Stimulated activated CD4-positive, alpha-beta T cell treated with anti-CD3 and anti-CD28 coated beads, Interleukin-1b, Interleukin-23, amount 100 ng/mL, for 1 hour (primary cell): ENCODE data around the gene RAPGEFL1.
"Not testable (repeated sequence)": the region's sequence is repeated elsewhere in the genome, so short reads cannot be mapped to it uniquely, and the experiment has no call there.

ENCODE experiments used
- DNase-seq, 2 donors: peaks; one replicate each; pipeline ENCODE4 v3.0.0-alpha.2; 2020; ENCODE audit warnings: low read depth in 2 of 2

Gene RAPGEFL1

DNA sequence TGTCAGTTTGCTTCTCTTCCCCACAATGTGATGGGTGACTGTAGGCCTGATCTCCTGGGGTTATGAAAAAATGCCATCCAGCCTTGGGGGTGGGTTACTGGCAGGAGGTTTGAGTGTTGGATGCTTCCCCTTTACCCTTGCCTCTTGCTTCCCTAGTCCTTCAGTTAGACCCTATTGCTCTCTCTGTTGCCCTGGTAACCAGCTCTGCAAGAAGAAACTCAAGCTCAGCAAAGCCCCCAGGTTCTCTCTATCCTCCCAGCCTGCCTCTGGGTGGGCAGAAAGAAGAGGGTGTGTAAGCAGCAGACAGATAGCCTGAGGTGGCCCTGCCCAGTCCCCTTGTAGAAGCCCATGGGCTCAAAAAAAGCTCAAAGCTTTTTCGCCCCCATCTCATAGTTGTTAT, 2.8 kb upstream of the RAPGEFL1 start:
- DNase-seq = no peak

DNA sequence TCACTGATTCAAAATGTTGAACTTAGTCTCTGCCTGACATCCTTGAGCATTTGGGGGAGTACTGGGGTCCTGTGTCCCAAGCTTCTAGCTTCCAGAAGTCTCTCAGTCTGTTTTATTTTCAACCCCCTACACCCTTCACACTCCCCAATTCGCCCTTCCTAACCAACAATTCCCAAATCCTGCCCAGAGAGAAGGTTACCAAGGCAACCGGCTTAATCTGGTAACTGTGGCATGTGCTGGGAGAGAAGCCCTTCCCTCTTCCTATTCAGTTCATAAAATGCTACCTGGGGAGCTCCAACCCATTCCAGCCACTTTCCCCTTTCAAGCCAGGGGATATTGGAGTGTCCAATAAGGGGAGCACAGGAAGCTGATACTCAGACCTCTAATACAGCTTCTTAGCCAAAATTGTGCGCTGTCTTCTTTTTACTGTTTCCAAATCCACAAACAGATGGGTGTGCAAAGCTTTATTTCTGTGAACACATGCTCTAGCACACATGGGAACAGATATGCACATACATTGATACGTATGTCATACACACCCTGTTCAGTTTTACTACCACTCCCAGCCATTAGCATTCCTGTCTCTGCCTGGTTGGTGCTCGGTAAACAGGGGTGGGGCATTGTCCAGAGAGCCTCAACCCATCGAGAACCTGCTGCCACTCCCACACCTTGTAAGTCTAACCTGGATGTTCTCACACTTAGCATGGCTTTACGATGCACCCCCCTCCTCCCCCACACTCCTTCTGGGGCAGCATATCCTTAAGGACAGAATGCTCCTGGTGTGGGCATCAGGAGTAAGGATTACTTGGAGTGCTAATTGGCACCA, 1.1 kb upstream of the RAPGEFL1 start:
- no peak for DNase-seq

DNA sequence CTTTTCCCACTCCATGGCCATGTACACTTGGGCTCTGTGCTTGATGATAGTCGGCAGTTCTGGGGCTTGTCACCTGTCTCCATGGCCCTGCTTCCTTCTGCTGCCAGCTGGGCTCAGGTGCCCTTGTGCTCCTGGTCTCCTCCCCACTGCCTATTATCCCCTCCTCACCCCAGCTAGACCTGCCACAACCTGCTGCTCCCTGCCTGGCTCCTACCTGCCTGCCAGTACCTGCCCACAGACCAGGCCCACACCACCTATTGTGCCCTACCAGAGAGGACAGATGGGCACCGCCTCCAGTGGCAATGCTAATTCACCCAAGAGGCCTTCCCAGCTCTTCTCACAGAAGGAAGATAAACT, 538 bp upstream of the RAPGEFL1 start:
- DNase-seq = no peak

DNA sequence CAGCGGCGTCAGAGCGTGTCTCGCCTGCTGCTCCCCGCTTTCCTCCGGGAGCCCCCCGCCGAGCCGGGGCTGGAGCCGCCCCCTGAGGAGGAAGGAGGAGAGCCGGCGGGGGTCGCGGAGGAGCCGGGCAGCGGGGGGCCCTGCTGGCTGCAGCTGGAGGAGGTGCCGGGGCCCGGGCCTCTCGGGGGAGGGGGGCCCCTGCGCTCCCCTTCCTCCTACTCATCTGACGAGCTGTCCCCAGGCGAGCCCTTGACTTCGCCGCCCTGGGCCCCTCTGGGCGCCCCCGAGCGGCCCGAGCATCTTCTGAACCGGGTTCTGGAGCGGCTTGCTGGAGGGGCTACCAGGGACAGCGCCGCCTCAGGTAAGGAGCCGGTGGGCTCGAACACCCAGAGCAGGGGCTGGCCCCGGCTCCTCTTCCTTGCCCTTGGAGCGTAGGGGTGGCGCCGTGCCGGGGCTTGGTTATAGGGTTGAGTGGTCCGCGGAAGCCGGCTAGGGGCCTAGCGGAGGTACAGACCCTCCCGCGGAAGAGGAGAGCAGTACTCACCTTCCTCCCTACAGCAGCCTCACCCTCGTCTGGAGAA, 841 bp downstream of the RAPGEFL1 start:
- no peak for DNase-seq

DNA sequence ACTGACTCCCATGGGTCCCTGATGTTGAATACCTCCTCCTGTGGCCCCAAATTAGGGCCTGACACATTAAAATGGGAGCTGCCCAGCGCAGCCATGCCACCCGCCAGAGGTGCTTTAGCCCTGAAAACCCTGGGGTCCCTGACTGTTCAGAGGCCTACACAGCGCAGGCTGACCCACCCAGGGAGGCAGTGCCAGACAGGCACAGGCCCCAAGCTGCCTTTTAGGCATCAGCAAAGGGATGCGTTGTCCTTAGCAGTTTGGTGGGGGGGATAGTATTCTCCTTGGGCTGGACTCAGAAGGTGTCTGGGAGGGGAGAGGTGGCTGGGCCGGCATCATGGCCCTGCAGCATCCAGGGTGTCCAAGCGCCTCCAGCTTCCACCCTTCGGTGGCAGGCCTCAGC, 1.4 kb downstream of the RAPGEFL1 start:
- no peak for DNase-seq

DNA sequence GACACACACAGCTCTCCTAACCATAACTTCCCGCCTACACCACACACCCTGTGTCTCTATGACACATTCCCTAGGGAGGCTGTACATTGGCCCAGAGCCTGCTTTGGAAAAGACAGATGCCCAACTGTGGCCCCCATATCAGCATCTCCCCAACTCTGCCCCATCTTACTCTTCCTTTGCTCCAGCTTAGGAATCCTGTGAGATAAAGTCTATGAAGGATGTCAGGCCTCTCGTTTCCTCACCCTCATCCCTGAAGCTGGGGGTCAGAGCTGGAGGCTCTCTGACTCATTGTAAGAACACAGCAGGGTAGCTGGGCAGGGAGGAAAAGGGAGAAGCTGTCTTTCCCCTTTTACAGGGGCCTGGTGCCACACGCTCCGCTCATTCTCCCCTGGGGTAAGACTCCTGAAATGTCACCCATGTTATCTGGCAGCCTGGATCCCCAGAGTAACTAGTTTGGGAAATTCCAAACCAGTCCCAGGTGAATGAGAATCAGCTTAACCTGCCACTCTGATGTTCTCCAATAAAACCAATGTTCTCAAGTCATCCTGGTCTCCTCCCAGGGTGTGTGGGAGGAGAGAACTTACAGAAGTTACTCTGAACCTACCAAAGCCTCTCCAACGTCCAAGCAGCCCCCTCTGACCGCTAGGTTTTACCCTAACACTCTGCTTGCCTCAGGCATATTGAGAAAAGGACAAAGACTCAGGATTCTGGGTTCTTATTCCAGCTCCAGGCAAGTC, 2.8 kb downstream of the RAPGEFL1 start:
- no peak for DNase-seq

DNA sequence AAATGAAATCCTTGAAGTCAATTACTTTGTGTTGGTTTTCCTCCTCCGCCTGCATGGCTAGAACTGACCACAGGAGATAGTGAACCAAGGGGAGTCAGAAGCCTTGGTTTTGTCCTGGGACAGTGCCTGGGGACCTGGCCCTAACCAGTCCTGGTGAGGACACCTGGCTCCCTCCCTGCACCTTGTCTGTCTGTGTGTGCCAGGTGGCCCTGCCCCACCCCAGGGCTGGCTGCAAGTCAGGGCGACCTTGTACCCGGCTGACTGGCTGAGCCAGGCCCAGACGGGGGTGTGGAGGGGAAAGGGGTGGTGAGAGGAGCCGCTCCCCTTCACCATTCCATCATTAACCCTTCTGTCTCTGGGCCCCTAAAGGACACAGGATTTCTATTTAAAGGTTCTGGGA, 3.4 kb downstream of the RAPGEFL1 start:
- DNase-seq = no peak

DNA sequence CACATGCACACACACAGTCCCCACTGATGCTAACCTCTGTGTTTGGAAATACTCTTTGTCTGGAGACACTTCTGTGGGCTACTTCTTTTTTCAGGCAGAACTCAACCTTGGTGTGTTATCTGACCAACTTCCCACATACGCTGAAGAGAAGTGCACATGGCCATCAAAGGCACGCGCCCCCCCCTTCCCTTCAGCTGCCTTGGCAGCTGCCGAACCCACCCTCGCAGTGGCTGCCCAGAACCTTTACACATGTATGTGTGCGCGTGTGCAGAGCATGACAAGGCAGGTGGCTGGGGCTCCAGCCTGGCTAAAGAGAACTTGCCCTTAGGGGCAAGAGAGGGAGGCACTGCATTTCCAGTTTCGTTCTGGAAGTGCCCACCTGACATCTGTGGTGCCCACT, 3.9 kb downstream of the RAPGEFL1 start:
- DNase-seq = no peak

DNA sequence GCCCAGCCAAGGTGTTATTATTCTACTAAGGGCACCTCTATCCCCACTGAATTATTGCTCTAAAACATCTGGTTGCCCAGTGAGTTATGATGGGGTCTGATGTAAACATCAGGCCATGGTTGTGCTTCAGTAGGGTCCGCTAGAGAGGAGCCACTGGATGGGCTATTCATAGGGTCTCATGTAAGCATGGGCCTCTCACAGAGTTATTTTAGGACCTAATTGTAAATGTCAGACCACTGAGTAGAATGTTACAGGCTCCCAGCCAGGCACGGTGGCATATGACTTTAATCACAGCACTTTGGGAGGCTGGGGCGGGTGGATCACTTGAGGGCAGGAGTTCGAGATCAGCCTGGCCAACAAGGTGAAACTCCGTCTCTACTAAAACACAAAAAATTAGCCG, 5.3 kb downstream of the RAPGEFL1 start:
- no peak for DNase-seq

DNA sequence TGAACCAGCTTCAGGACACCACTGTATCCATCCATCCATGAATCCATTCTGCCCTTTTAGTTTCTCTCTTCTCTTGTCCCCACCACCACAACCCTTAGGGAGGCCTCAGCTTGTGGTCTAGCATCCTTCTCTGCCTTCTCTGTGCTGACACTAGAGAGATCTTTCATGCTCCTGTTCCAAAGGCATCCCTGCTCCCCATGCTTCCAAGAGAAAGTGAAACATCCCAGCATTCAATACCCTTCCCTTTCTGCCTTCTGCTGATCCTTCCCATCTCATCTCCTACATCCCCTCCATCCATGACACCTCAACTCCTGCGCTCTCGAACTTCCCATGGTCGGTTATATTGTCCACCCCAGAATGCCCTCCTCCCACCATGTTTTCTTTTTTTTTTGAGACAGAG, 10.0 kb downstream of the RAPGEFL1 start:
- no peak for DNase-seq

DNA sequence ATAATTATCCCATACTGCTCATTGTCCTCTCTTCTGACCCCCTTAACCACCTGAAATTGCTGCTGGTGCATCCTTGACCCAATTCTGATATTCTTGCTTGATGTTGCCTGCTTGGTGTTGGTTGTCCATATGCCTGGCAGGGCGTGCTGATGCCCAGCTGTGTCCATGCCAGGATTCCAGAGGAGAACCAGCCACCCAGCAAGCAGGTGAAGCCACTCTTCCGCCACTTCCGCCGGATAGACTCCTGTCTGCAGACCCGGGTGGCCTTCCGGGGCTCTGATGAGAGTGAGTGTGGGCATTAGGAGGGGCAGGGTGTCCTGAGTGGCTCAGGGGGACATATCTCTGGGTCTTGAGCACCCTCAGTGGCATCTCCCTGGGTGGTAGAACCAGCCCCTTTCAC, 11.4 kb downstream of the RAPGEFL1 start:
- DNase-seq = no peak

DNA sequence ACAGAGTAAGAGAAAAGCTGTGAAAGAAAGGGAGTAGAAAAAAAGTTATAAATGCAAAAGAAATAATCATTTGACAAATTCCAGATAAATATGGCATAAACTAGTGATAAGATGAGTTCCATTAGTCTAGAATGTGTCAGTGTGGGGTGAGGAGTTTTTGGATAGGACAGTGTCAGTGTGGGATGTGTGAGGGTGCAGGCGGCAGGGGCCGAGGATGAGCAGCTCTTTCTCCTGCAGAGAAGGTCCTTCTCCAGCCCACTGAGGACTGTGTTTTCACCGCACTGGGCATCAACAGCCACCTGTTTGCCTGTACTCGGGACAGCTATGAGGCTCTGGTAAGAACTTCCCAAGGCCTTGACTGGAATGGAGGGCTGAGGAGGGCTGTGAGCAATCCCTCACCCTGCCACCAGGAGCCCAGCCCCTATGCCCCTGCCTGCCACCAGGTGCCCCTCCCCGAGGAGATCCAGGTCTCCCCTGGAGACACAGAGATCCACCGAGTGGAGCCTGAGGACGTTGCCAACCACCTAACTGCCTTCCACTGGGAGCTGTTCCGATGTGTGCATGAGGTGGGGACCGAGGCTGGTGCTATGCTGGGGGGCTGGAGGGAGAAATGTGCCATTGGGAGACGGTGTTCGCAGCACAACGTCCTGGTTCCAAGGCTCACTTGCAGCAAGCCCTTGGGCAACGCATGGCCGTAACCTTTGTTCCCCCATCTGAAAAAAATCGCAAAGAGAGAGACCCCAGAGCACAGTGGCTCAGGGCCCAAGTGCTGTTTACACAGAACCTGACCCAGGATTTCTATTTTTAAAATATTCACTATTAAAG, 13.1 kb downstream of the RAPGEFL1 start:
- no peak for DNase-seq

DNA sequence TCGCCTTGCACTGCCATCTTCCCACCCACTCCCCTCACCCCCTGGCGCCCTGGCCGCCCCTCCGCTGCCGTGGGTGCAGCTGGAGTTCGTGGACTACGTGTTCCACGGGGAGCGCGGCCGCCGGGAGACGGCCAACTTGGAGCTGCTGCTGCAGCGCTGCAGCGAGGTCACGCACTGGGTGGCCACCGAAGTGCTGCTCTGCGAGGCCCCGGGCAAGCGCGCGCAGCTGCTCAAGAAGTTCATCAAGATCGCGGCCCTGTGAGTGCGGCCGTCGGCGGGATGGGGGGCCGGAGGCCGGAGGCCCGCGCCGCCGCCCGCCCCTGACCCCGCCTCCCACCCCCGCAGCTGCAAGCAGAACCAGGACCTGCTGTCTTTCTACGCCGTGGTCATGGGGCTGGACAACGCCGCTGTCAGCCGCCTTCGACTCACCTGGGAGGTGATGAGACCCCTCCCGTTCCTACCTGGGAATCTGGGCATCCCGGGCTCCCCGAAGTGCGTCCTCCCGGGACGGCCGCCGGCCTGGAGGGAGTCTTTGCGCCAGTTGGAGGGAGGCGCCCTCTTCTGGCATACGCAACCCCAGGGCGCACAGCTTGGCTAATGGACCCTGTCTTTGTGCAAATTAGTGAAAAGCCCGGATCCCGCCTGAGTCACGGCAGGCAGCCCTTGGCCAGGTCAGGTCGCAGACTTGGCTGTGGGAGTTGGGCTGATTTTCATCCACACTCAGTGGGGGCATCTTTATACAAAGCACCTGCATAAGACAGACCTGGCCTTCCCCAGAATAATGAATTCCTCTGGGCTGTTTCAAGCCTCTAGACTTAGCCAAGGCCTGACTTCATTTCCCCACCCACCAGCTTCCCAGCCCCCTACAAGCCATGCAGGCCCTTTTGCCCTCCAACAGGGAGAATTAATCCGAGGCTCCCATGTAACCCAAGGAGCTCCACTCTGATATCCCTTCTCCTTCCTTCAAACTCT, 14.3 kb downstream of the RAPGEFL1 start:
- DNase-seq = peak; percentile 22 to 34

DNA sequence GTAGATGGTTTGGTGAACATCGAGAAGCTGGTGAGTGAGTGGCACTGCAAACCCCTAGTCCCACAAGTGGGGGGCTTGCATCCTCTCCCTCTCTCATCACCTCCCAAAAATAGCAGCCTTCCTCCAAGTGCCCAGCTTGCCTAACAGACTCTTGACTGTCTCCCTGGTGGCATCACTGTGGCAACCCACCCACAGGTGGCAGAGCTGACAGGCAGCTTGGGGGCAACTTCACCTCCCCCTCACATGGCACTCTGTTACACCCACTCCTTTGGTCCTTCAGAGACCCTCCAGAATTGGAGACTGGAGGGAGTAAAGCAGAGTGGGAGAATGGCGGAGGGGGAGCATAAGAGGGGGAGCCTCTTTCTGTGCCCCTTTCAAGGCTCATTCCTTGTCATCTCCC, 15.7 kb downstream of the RAPGEFL1 start:
- DNase-seq = no peak

DNA sequence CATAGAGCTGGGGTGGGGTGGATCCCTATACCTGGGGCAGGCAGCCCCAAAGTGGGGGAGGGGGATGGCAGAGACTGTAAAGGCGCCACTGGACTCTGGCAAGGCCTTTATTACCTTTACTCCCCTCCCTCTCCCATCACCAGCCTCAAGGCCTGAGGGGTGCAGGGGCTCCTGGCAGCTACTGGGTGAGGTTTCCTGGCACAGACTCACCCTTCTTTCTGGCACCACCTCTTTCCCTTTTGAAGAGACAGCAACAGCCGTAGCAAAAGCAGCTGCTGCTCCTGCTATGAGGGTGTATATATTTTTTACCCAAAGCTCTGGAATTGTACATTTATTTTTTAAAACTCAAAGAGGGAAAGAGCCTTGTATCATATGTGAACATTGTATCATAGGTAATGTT, 17.6 kb downstream of the RAPGEFL1 start:
- DNase-seq = no peak

DNA sequence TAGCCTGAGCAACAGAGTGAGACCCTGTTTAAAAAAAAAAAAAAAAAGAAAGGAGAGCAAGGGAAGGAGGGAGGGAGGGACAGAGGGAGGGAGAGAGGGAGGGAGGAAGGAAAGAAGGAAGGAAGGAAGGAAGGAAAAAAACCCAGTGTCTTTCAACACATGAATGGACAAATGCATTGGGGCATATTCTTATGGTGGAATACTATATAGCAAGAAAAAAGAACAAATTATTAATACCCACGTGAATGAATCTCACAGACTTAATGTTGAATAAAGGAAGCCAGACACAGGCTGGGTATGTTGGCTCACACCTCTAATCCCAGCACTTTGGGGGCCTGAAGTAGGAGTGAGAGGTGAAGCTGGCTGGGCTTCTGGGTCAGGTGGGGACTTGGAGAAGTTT, 20.3 kb downstream of the RAPGEFL1 start:
- no peak for DNase-seq

DNA sequence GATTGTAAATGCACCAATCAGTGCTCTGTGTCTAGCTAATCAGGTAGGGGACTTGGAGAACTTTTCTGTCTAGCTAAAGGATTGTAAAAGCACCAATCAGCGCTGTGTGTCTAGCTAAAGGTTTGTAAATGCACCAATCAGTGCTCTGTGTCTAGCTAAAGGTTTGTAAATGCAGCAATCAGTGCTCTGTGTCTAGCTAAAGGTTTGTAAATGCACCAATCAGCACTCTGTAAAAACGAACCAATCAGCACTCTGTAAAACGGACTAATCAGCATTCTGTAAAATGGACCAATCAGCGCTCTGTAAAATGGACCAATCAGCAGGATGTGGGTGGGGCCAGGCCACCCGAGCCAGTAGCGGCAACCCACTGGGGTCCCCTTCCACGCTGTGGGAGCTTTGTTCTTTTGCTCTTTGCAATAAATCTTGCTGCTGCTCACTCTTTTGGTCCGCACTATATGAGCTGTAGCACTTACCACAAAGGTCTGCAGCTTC, 20.7 kb downstream of the RAPGEFL1 start:
- DNase-seq = not testable (repeated sequence)

DNA sequence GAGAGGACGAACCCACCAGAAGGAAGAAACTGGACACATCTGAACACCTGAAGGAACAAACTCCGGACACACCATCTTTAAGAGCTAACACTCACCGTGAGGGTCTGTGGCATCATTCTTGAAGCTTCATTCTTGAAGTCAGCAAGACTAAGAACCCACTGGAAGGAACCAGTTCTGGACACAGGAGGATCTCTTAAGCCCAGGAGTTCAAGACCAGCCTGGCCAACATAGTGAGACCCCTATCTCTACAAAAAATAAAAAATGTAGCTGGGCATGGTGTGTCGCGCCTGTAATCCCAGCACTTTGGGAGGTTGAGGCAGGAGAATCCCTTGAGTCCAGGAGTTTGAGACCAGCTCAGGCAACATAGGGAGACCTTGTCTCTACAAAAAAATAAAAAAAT, 21.3 kb downstream of the RAPGEFL1 start:
- DNase-seq = no peak

DNA sequence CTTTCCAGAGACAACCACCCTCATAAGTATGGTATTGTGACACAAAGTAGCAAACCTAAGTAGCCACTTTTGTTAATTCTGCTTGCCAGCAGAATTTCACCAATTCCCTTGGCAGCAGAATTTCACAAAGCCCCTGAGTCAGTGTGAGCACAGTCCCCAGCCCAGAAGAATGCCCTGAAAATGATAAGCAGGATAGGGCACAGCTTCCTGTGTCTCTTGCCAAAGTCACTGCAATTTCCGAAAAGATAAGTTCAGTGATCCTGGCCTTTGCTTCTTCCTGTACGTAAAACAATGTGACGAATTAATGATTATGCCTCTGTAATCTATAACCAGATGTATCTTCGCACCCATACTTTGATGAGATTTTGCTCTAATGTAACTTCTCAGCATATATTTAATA, 25.9 kb downstream of the RAPGEFL1 start:
- DNase-seq = no peak

DNA sequence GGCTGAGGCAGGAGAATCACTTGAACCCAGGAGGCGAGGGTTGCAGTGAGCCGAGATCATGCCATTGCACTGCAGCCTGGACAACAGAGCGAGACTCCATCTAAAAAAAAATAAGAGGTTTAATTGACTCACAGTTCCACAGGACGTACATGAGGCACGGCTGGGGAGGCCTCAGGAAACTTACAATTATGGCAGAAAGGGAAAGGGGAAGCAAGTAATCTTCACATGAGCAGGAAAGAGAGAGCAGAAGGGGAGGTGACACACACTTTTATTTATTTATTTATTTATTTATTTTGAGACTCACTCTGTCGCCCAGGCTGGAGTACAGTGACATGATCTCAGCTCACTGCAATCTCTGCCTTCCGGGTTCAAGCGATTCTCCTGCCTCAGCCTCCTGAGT, 28.9 kb downstream of the RAPGEFL1 start:
- not testable (repeated sequence) for DNase-seq
